NB4 (cell line): ENCODE data around the gene PML.

Experiments used
- DNase-seq: peaks from one replicate; pipeline ENCODE4 v3.0.0; 2010; ENCODE audit warnings: low read depth
- H3K4me3 ChIP-seq: one replicate; pipeline ENCODE4 v1.5.1; 2011; ENCODE audit warnings: mild to moderate bottlenecking, low read depth, low read length, moderate library complexity
- CTCF ChIP-seq: IDR thresholded peaks from one replicate; pipeline ENCODE4 v1.5.1; 2012; ENCODE audit warnings: low read depth, low read length
- MAX ChIP-seq: IDR thresholded peaks from 2 replicates; pipeline ENCODE4 v1.6.1; 2011; ENCODE audit warnings: low read depth, low read length
- MYC ChIP-seq: IDR thresholded peaks from 2 replicates; pipeline ENCODE4 v1.6.1; 2011; ENCODE audit warnings: low read depth, low read length
- POLR2A ChIP-seq: IDR thresholded peaks from 2 replicates; pipeline ENCODE4 v1.6.1; 2011; ENCODE audit warnings: mild to moderate bottlenecking; ENCODE audit not compliant: insufficient read length; ENCODE audit errors: extremely low read depth

PML gene

GRCh38 chr15:73996267-73996666 is 1.8 kb downstream of the PML start:
- TF ChIP-seq MYC (no peak), MAX (no peak), POLR2A (no peak), CTCF (no peak)
- peak overlapping the region; percentile 85 for H3K4me3 ChIP-seq
- no peak for DNase-seq

GRCh38 chr15:73996939-73997338 is 2.4 kb downstream of the PML start:
- TF ChIP-seq CTCF (no peak), MYC (no peak), MAX (peak; percentile 31; the same call in 1 of the 2 replicates)
- peak; percentile 68 for DNase-seq
- H3K4me3 ChIP-seq, result peak overlapping the region; percentile 85

- TF ChIP-seq MAX (no peak), MYC (no peak), POLR2A (no peak), CTCF (no peak)
- DNase-seq, result no peak
- H3K4me3 ChIP-seq, result peak overlapping the region; percentile 85
These were observed 3.5 kb downstream of the PML start for GRCh38 chr15:73997986-73998385.

GRCh38 chr15:74006774-74007639 is 12.5 kb downstream of the PML start:
- TF ChIP-seq MAX (no peak), POLR2A (no peak), CTCF (no peak), MYC (no peak)
- H3K4me3 ChIP-seq, result no peak overlapping the region

GRCh38 chr15:74007820-74008371 is 13.4 kb downstream of the PML start:
- TF ChIP-seq MAX (no peak), POLR2A (no peak), MYC (no peak), CTCF (no peak)
- no peak for DNase-seq
- no peak overlapping the region for H3K4me3 ChIP-seq

More at GRCh38 chr15:74006774-74007639, 12.5 kb downstream of the PML start:
- no peak for DNase-seq
